ENCODE measurements around the gene PBX1.

The PBX1 gene

DNA sequence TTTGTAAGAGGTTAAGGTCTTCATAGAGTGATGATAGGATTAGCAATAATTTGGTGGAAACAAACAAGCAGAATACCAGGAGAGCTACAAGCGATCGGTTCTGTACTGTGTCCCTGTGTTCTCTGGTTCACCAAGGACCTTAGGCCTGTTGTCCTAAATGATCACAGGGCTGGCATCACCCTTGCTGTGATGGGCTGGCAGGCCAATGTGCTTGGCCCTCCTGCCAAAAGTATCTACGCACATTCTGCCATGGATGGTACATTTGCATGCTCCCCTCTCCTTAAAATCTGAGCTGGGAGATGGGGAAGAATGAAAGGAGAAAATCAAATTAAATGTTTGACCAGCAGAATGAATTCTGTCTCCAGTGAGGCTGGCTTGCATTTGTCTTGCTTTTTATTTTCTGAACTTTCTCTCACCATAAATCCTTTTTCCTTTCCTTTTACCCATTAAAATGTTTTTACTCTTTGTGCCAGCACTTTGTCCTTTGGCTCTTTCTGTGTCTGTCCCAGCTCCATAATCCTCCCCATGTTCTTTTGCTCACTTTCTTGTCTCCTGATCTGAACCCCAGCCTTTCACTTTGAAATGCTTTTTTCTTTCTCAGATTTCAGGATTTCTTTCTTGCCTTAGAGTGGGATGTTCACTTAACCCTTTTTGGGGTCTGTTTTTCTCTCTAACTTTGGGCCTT is 51.7 kb downstream of the PBX1 start:
- Histone ChIP-seq H3K4me3 (ENCODE audit: low read length) (no peak overlapping the region), H3K36me3 (ENCODE audit: control insufficient read depth, low read length) (no peaks in the 10 kb centered on the region), H3K9me2 (replicated peaks; ENCODE audit: control insufficient read depth, low read length) (no peaks in the 10 kb centered on the region), H3F3A (ENCODE audit: control insufficient read depth, insufficient read depth) (no peaks in the 10 kb centered on the region), H3K79me2 (ENCODE audit: control insufficient read depth, low read length) (no peaks in the 10 kb centered on the region), H3K4me1 (ENCODE audit: control insufficient read depth, low read length) (no peaks in the 10 kb centered on the region), H3K27me3 (ENCODE audit: control insufficient read depth, low read length) (no peaks in the 10 kb centered on the region), H3K9me3 (ENCODE audit: control insufficient read depth, insufficient read depth, low read length) (no peaks in the 10 kb centered on the region), H3K4me2 (ENCODE audit: low read length) (no peak overlapping the region), H3K27ac (ENCODE audit: low read depth, low read length) (no peak overlapping the region), H4K20me1 (ENCODE audit: control insufficient read depth, insufficient read depth, low read depth, low read length) (no peaks in the 10 kb centered on the region)
- TF ChIP-seq EZH2phosphoT487 (IDR thresholded peaks at IDR 0.05; ENCODE audit: borderline replicate concordance, low read length), result no peak
- TF ChIP-seq, protein P1, sequence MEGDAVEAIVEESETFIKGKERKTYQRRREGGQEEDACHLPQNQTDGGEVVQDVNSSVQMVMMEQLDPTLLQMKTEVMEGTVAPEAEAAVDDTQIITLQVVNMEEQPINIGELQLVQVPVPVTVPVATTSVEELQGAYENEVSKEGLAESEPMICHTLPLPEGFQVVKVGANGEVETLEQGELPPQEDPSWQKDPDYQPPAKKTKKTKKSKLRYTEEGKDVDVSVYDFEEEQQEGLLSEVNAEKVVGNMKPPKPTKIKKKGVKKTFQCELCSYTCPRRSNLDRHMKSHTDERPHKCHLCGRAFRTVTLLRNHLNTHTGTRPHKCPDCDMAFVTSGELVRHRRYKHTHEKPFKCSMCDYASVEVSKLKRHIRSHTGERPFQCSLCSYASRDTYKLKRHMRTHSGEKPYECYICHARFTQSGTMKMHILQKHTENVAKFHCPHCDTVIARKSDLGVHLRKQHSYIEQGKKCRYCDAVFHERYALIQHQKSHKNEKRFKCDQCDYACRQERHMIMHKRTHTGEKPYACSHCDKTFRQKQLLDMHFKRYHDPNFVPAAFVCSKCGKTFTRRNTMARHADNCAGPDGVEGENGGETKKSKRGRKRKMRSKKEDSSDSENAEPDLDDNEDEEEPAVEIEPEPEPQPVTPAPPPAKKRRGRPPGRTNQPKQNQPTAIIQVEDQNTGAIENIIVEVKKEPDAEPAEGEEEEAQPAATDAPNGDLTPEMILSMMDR (IDR thresholded peaks at IDR 0.05; ENCODE audit: low read depth, low read length, poor library complexity, severe bottlenecking), result no peak

GRCh38 chr1:164611754-164612642 is 53.0 kb downstream of the PBX1 start:
- Histone ChIP-seq H3K79me2 (ENCODE audit: control insufficient read depth, low read length) (no peaks in the 10 kb centered on the region), H3K27me3 (ENCODE audit: control insufficient read depth, low read length) (no peaks in the 10 kb centered on the region), H4K20me1 (ENCODE audit: control insufficient read depth, insufficient read depth, low read depth, low read length) (no peaks in the 10 kb centered on the region), H3K9me3 (ENCODE audit: control insufficient read depth, insufficient read depth, low read length) (no peaks in the 10 kb centered on the region), H3K27ac (ENCODE audit: low read depth, low read length) (no peak overlapping the region), H3K4me2 (ENCODE audit: low read length) (no peak overlapping the region), H3K4me1 (ENCODE audit: control insufficient read depth, low read length) (no peaks in the 10 kb centered on the region), H3K9me2 (replicated peaks; ENCODE audit: control insufficient read depth, low read length) (no peaks in the 10 kb centered on the region), H3K36me3 (ENCODE audit: control insufficient read depth, low read length) (no peaks in the 10 kb centered on the region), H3K4me3 (ENCODE audit: low read length) (no peak overlapping the region), H3F3A (ENCODE audit: control insufficient read depth, insufficient read depth) (no peaks in the 10 kb centered on the region)
- no peak for TF ChIP-seq EZH2phosphoT487 (IDR thresholded peaks at IDR 0.05; ENCODE audit: borderline replicate concordance, low read length)
- TF ChIP-seq, protein P1 (IDR thresholded peaks at IDR 0.05; ENCODE audit: low read depth, low read length, poor library complexity, severe bottlenecking), result no peak

- Histone ChIP-seq H3K4me2 (ENCODE audit: low read length) (no peak overlapping the region), H3K27me3 (ENCODE audit: control insufficient read depth, low read length) (no peaks in the 10 kb centered on the region), H3K79me2 (ENCODE audit: control insufficient read depth, low read length) (no peaks in the 10 kb centered on the region), H3K4me3 (ENCODE audit: low read length) (no peak overlapping the region), H3K27ac (ENCODE audit: low read depth, low read length) (no peak overlapping the region), H3K36me3 (ENCODE audit: control insufficient read depth, low read length) (no peaks in the 10 kb centered on the region), H3K4me1 (ENCODE audit: control insufficient read depth, low read length) (no peaks in the 10 kb centered on the region), H3K9me3 (ENCODE audit: control insufficient read depth, insufficient read depth, low read length) (no peaks in the 10 kb centered on the region), H3F3A (ENCODE audit: control insufficient read depth, insufficient read depth) (no peaks in the 10 kb centered on the region), H4K20me1 (ENCODE audit: control insufficient read depth, insufficient read depth, low read depth, low read length) (no peaks in the 10 kb centered on the region), H3K9me2 (replicated peaks; ENCODE audit: control insufficient read depth, low read length) (no peaks in the 10 kb centered on the region)
- no peak for TF ChIP-seq EZH2phosphoT487 (IDR thresholded peaks at IDR 0.05; ENCODE audit: borderline replicate concordance, low read length)
- TF ChIP-seq, protein P1 (IDR thresholded peaks at IDR 0.05; ENCODE audit: low read depth, low read length, poor library complexity, severe bottlenecking), result no peak
These were observed 54.2 kb downstream of the PBX1 start for GRCh38 chr1:164613176-164613575.

Measured in DOHH2 (cell line).